Endodermal cell (in vitro differentiated cells): ENCODE measurements around the gene PIN4. TPM values are rescaled to one million over a fixed set of nuclear protein-coding genes. Genes with fewer than 3 reads are reported as not detected.
"Not testable (repeated sequence)": the region's sequence is repeated elsewhere in the genome, so short reads cannot be mapped to it uniquely, and the experiment has no call there.

Source experiments
- DNase-seq: peaks from one replicate; pipeline ENCODE4 v3.0.0-alpha.2; 2017
- H3K27ac ChIP-seq: 2 replicates; pipeline ENCODE4 v1.5.1; 2013; ENCODE audit warnings: mild to moderate bottlenecking, low read depth, low read length, moderate library complexity
- H3K27me3 ChIP-seq: 2 replicates; pipeline ENCODE4 v1.6.1; 2013; ENCODE audit warnings: mild to moderate bottlenecking, low read length, moderate library complexity; ENCODE audit not compliant: insufficient read depth, control insufficient read depth, poor library complexity, severe bottlenecking
- H3K36me3 ChIP-seq: 2 replicates; pipeline ENCODE4 v1.7.0; 2013; ENCODE audit warnings: mild to moderate bottlenecking, low read length, moderate library complexity; ENCODE audit not compliant: control insufficient read depth, insufficient read depth
- H3K4me1 ChIP-seq: one replicate; pipeline ENCODE4 v1.7.0; 2013; ENCODE audit warnings: low read length; ENCODE audit not compliant: control insufficient read depth, insufficient read depth
- H3K4me3 ChIP-seq: 2 replicates; pipeline ENCODE4 v1.5.1; 2013; ENCODE audit warnings: mild to moderate bottlenecking, low read length, moderate library complexity
- H3K9ac ChIP-seq: 2 replicates; pipeline ENCODE4 v1.6.1; 2013; ENCODE audit warnings: mild to moderate bottlenecking, low read length, moderate library complexity; ENCODE audit not compliant: poor library complexity, severe bottlenecking; ENCODE audit errors: extremely low read depth
- H3K9me3 ChIP-seq: 2 replicates; pipeline ENCODE4 v1.6.1; 2013; ENCODE audit warnings: mild to moderate bottlenecking, low read length, moderate library complexity; ENCODE audit not compliant: control insufficient read depth
- H3K27ac Mint-ChIP-seq: 2 replicates; pipeline ENCODE4 v1.8.0; 2020; ENCODE audit warnings: mixed read lengths
- H3K27me3 Mint-ChIP-seq: 2 replicates; pipeline ENCODE4 v1.8.0; 2021; ENCODE audit warnings: mild to moderate bottlenecking, mixed read lengths; ENCODE audit not compliant: insufficient read depth
- H3K36me3 Mint-ChIP-seq: 2 replicates; pipeline ENCODE4 v1.8.0; 2020; ENCODE audit warnings: low read depth, mixed read lengths
- H3K4me1 Mint-ChIP-seq: 2 replicates; pipeline ENCODE4 v1.8.0; 2020; ENCODE audit warnings: mixed read lengths
- H3K4me3 Mint-ChIP-seq: 2 replicates; pipeline ENCODE4 v1.8.0; 2020; ENCODE audit warnings: mild to moderate bottlenecking, moderate library complexity, mixed read lengths
- H3K9me3 Mint-ChIP-seq: 2 replicates; pipeline ENCODE4 v1.8.0; 2020; ENCODE audit warnings: mild to moderate bottlenecking, mixed read lengths
- CTCF ChIP-seq: fragments of 200-600 bp; sonication (generic); conservative IDR thresholded peaks from 2 replicates; pipeline ENCODE4 v1.5.0; 2021; ENCODE audit warnings: antibody characterized with exemption, mild to moderate bottlenecking
- WGBS, 2 experiments: methylation state at CpG; one replicate each; pipeline versions ENCODE4 v1.1.5 to v1.1.7; 2013; ENCODE audit warnings: missing lambda C conversion rate in 2 of 2, mixed read lengths in 1 of 2; ENCODE audit not compliant: insufficient coverage in 1 of 2, insufficient read length in 1 of 2; 5-methylcytosine and 5-hydroxymethylcytosine counted together
- total RNA-seq, 2 donors: library from RNA; stranded (reverse); fragmentation: NEBNext Ultra II Directional in 1 of 2; extraction: Animal tissue kit (Norgen Biotek cat#: 25700) in 1 of 2; gene quantifications; 2 replicates in 1 of 2; 3 replicates in 1 of 2; pipeline ENCODE4 v1.2.1, GENCODE V29; 2021

The PIN4 gene
- total RNA-seq, 2 donors from 2014 or later = 16.6 to 17.2 TPM

GRCh38 chrX:72207366-72207765, 25.8 kb downstream of the PIN4 start:
- TF ChIP-seq CTCF = no peak
- no peaks in the 10 kb centered on the region for H3K27me3 Mint-ChIP-seq
- H3K9ac ChIP-seq = no peak overlapping the region
- no peak overlapping the region for H3K27ac Mint-ChIP-seq
- no peaks in the 10 kb centered on the region for H3K27me3 ChIP-seq
- no peak overlapping the region for H3K27ac ChIP-seq
- no peak overlapping the region for H3K4me3 ChIP-seq
- no peaks in the 10 kb centered on the region for H3K4me1 ChIP-seq
- 94 to 100% methylated on average over 1 to 4 of the region's 4 CpGs for WGBS, 2 experiments
- DNase-seq = no peak
- no peak overlapping the region for H3K4me3 Mint-ChIP-seq
- peaks cover 58% of the 10 kb centered on the region for H3K36me3 Mint-ChIP-seq
- H3K36me3 ChIP-seq = peaks cover 42% of the 10 kb centered on the region
- no peaks in the 10 kb centered on the region for H3K9me3 ChIP-seq
- peaks cover 8% of the 10 kb centered on the region for H3K4me1 Mint-ChIP-seq
- H3K9me3 Mint-ChIP-seq = peaks cover 59% of the 10 kb centered on the region

GRCh38 chrX:72208126-72208800, 26.7 kb downstream of the PIN4 start:
- Histone ChIP-seq H3K9me3 (no peaks in the 10 kb centered on the region), H3K36me3 (peaks cover 42% of the 10 kb centered on the region), H3K4me3 (no peak overlapping the region), H3K9ac (no peak overlapping the region), H3K27me3 (no peaks in the 10 kb centered on the region), H3K4me1 (no peaks in the 10 kb centered on the region), H3K27ac (no peak overlapping the region)
- H3K27me3 Mint-ChIP-seq = no peaks in the 10 kb centered on the region
- 80 to 94% methylated on average over 1 to 4 of the region's 4 CpGs for WGBS, 2 experiments
- H3K36me3 Mint-ChIP-seq = peaks cover 62% of the 10 kb centered on the region
- H3K27ac Mint-ChIP-seq = no peak overlapping the region
- H3K9me3 Mint-ChIP-seq = peaks cover 65% of the 10 kb centered on the region
- peaks cover 3% of the 10 kb centered on the region for H3K4me1 Mint-ChIP-seq
- DNase-seq = no peak
- no peak for TF ChIP-seq CTCF
- H3K4me3 Mint-ChIP-seq = no peak overlapping the region

- Mint-ChIP-seq H3K27me3 (no peaks in the 10 kb centered on the region), H3K9me3 (peaks cover 61% of the 10 kb centered on the region), H3K4me3 (no peak overlapping the region), H3K27ac (no peak overlapping the region), H3K4me1 (no peaks in the 10 kb centered on the region), H3K36me3 (peaks cover 39% of the 10 kb centered on the region)
- H3K27me3 ChIP-seq = no peaks in the 10 kb centered on the region
- TF ChIP-seq CTCF = no peak
- H3K4me3 ChIP-seq = no peak overlapping the region
- DNase-seq = no peak
- no peak overlapping the region for H3K27ac ChIP-seq
- 100% methylated on average over 1 of the region's 1 CpG; no CpG with 5 or more reads in 1 of the 2 experiments for WGBS, 2 experiments
- no peaks in the 10 kb centered on the region for H3K4me1 ChIP-seq
- H3K9me3 ChIP-seq = peaks cover 25% of the 10 kb centered on the region
- H3K36me3 ChIP-seq = peaks cover 6% of the 10 kb centered on the region
- no peak overlapping the region for H3K9ac ChIP-seq
Observed at GRCh38 chrX:72216973-72217372, 35.4 kb downstream of the PIN4 start.

- peaks cover 38% of the 10 kb centered on the region for H3K9me3 ChIP-seq
- H3K27me3 ChIP-seq, H3K27me3 Mint-ChIP-seq, H3K4me3 ChIP-seq, H3K27ac ChIP-seq, DNase-seq, H3K27ac Mint-ChIP-seq, H3K4me3 Mint-ChIP-seq, H3K9ac ChIP-seq, H3K4me1 ChIP-seq, H3K4me1 Mint-ChIP-seq, H3K36me3 ChIP-seq: not testable (repeated sequence)
- Mint-ChIP-seq H3K9me3 (peaks cover 46% of the 10 kb centered on the region), H3K36me3 (peaks cover 43% of the 10 kb centered on the region)
- 100% methylated on average over 3 of the region's 3 CpGs; no CpG with 5 or more reads in 1 of the 2 experiments for WGBS, 2 experiments
Observed at GRCh38 chrX:72220375-72220774, 38.8 kb downstream of the PIN4 start.
